Ishikawa (cell line): ENCODE measurements around the gene ESR1.

Experiments used
- CEBPB ChIP-seq: IDR thresholded peaks from 2 replicates; pipeline ENCODE4 v1.6.1; 2012
- CREB1 ChIP-seq: IDR thresholded peaks from 2 replicates; pipeline ENCODE4 v1.6.1; 2012; ENCODE audit warnings: low read depth
- EGR1 ChIP-seq: IDR thresholded peaks from 2 replicates; pipeline ENCODE4 v1.6.1; 2012
- EP300 ChIP-seq: IDR thresholded peaks from 2 replicates; pipeline ENCODE4 v1.6.1; 2012; ENCODE audit warnings: borderline replicate concordance
- RAD21 ChIP-seq: IDR thresholded peaks from 2 replicates; pipeline ENCODE4 v1.6.1; 2012; ENCODE audit warnings: low read depth
- TAF1 ChIP-seq: IDR thresholded peaks from 2 replicates; pipeline ENCODE4 v1.6.1; 2012; ENCODE audit warnings: low read depth, mild to moderate bottlenecking
- TCF12 ChIP-seq: IDR thresholded peaks from 2 replicates; pipeline ENCODE4 v1.6.1; 2012; ENCODE audit warnings: low read depth
- TEAD4 ChIP-seq: IDR thresholded peaks from 2 replicates; pipeline ENCODE4 v1.6.1; 2012
- YY1 ChIP-seq: IDR thresholded peaks from 2 replicates; pipeline ENCODE4 v1.6.1; 2012; ENCODE audit warnings: low read depth
- ZBTB7A ChIP-seq: IDR thresholded peaks from 2 replicates; pipeline ENCODE4 v1.6.1; 2012; ENCODE audit warnings: low read depth
- TF ChIP-seq, protein P1 (sequence below): IDR thresholded peaks from 2 replicates; pipeline ENCODE4 v1.6.1; 2012; ENCODE audit warnings: low read depth, mild to moderate bottlenecking
- TF ChIP-seq, protein P2 (sequence below): IDR thresholded peaks from 2 replicates; pipeline ENCODE4 v1.6.1; 2012
- TF ChIP-seq, protein P3 (sequence below): IDR thresholded peaks from 2 replicates; pipeline ENCODE4 v1.6.1; 2012

DNA sequence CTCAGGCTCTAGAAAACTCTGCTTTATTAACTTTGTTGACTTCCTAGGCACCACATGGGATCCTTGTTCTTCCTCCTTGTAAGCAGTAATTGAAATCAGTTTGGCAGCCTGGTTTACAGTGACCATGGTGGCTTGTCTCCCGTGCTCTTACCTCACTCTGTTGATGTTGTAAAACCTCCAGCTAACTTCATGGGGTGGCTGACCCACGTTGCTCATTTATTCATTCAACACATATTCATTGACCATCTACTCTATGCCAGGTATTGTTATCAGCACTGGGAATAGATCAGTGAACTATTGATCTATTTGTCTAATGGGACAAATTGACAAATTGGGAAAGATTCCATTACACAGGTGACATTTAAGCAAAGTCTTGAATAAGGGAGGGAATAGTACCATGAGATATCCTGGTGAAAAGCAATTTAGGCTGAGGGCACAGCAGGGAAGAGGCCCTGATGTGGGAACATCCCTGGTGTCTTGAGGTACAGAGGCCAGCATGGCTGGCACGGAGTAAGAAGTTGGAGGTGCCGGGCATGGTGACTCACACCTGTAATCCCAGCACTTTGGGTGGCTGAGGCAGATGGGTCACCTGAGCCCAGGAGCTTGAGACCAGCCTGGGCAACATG is 19.1 kb downstream of the ESR1 start:
- TF ChIP-seq, protein P1, sequence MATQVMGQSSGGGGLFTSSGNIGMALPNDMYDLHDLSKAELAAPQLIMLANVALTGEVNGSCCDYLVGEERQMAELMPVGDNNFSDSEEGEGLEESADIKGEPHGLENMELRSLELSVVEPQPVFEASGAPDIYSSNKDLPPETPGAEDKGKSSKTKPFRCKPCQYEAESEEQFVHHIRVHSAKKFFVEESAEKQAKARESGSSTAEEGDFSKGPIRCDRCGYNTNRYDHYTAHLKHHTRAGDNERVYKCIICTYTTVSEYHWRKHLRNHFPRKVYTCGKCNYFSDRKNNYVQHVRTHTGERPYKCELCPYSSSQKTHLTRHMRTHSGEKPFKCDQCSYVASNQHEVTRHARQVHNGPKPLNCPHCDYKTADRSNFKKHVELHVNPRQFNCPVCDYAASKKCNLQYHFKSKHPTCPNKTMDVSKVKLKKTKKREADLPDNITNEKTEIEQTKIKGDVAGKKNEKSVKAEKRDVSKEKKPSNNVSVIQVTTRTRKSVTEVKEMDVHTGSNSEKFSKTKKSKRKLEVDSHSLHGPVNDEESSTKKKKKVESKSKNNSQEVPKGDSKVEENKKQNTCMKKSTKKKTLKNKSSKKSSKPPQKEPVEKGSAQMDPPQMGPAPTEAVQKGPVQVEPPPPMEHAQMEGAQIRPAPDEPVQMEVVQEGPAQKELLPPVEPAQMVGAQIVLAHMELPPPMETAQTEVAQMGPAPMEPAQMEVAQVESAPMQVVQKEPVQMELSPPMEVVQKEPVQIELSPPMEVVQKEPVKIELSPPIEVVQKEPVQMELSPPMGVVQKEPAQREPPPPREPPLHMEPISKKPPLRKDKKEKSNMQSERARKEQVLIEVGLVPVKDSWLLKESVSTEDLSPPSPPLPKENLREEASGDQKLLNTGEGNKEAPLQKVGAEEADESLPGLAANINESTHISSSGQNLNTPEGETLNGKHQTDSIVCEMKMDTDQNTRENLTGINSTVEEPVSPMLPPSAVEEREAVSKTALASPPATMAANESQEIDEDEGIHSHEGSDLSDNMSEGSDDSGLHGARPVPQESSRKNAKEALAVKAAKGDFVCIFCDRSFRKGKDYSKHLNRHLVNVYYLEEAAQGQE: no peak
- no peak for TF ChIP-seq EGR1
- TF ChIP-seq RAD21: no peak
- TF ChIP-seq TAF1: no peak
- TF ChIP-seq YY1: no peak
- no peak for TF ChIP-seq EP300
- TF ChIP-seq TCF12: no peak
- TF ChIP-seq CEBPB: no peak
- no peak for TF ChIP-seq TEAD4
- TF ChIP-seq, protein P2, sequence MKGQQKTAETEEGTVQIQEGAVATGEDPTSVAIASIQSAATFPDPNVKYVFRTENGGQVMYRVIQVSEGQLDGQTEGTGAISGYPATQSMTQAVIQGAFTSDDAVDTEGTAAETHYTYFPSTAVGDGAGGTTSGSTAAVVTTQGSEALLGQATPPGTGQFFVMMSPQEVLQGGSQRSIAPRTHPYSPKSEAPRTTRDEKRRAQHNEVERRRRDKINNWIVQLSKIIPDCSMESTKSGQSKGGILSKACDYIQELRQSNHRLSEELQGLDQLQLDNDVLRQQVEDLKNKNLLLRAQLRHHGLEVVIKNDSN: no peak
- no peak for TF ChIP-seq CREB1
- no peak for TF ChIP-seq ZBTB7A
- TF ChIP-seq, protein P3, sequence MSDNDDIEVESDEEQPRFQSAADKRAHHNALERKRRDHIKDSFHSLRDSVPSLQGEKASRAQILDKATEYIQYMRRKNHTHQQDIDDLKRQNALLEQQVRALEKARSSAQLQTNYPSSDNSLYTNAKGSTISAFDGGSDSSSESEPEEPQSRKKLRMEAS: no peak
